Endothelial cell of umbilical vein (primary cell): ENCODE data around the gene STIM1. TPM values are rescaled to one million over a fixed set of nuclear protein-coding genes. Genes with fewer than 3 reads are reported as not detected.

Experiments used
- BruUV-seq: library from RNA; stranded (reverse); fragments of 400-500 nt; replicated peaks from 2 replicates; lab custom pipeline; 2021; lab: Mats Ljungman, UMichigan
- CTCF ChIA-PET: fragments of 300-600, 350-600 bp; sonication (Branson Sonifier 250); formaldehyde crosslinking; loops from one replicate; lab custom pipeline; 2021; ENCODE audit warnings: antibody characterized with exemption, inconsistent platforms; lab: Charles Lee
- POLR2A ChIA-PET: fragments of 300-600, 350-600 bp; sonication (Branson Sonifier 250); formaldehyde crosslinking; loops from one replicate; lab custom pipeline; 2021; ENCODE audit warnings: antibody characterized with exemption, inconsistent platforms; lab: Charles Lee
- DNase-seq: peaks from one replicate; pipeline ENCODE4 v3.0.0-alpha.2; 2011; ENCODE audit warnings: low read depth, low spot score
- FAIRE-seq: peaks from 2 replicates; lab custom pipeline; 2011; peaks lifted over from hg19 to GRCh38; lab: Jason Lieb, UNC
- H2AFZ ChIP-seq: 2 replicates; pipeline ENCODE4 v1.6.0; 2012; ENCODE audit warnings: low read depth, low read length, control low read depth, inconsistent platforms
- H3K27ac ChIP-seq: 2 replicates; pipeline ENCODE4 v1.5.1; 2011; ENCODE audit warnings: low read depth, mild to moderate bottlenecking, control low read depth, low read length, moderate library complexity; ENCODE audit not compliant: insufficient read depth
- H3K27me3 ChIP-seq, 2 experiments: 2 replicates each; pipeline versions ENCODE4 v1.6.0 to v1.6.1; 2011; ENCODE audit warnings: low read length in 2 of 2, mixed read lengths in 1 of 2; ENCODE audit not compliant: control insufficient read depth in 2 of 2, insufficient read depth in 2 of 2
- H3K36me3 ChIP-seq, 2 experiments: 2 replicates in 1 of 2; 3 replicates in 1 of 2; pipeline ENCODE4 v1.5.1; 2011; ENCODE audit warnings: low read length in 2 of 2, mild to moderate bottlenecking in 1 of 2, moderate library complexity in 1 of 2; ENCODE audit not compliant: control insufficient read depth in 2 of 2, insufficient read depth in 2 of 2; ENCODE audit errors: extremely low read depth in 1 of 2
- H3K4me1 ChIP-seq: 3 replicates; pipeline ENCODE4 v1.5.1; 2011; ENCODE audit warnings: mild to moderate bottlenecking, low read length; ENCODE audit not compliant: control insufficient read depth, insufficient read depth; ENCODE audit errors: extremely low read depth
- H3K4me2 ChIP-seq: 2 replicates; pipeline ENCODE4 v1.6.1; 2011; ENCODE audit warnings: low read length, control low read depth, mixed read lengths; ENCODE audit not compliant: insufficient read depth
- H3K4me3 ChIP-seq, 3 experiments: fragments of 200-600 bp in 1 of 3; sonication (generic), shearing (Covaris generic) in 1 of 3; replicated peaks in 1 of 3; 2 replicates each; pipeline ENCODE4 v1.5.1; 2011 to 2016; ENCODE audit warnings: control low read depth in 3 of 3, low read length in 3 of 3, mild to moderate bottlenecking in 2 of 3, inconsistent platforms in 1 of 3, low read depth in 1 of 3, moderate library complexity in 1 of 3; ENCODE audit not compliant: insufficient read depth in 1 of 3
- H3K79me2 ChIP-seq: 2 replicates; pipeline ENCODE4 v1.6.0; 2012; ENCODE audit warnings: low read length, inconsistent platforms; ENCODE audit not compliant: control insufficient read depth, insufficient read depth
- H3K9ac ChIP-seq: replicated peaks from 2 replicates; pipeline ENCODE3; 2011; ENCODE audit warnings: low read length, control low read depth; ENCODE audit not compliant: insufficient read depth; ENCODE audit errors: extremely low read depth
- H3K9me1 ChIP-seq: replicated peaks from 3 replicates; pipeline ENCODE4 v1.6.0; 2011; ENCODE audit warnings: mild to moderate bottlenecking, low read length; ENCODE audit not compliant: control insufficient read depth, insufficient read depth; ENCODE audit errors: extremely low read depth
- H3K9me3 ChIP-seq: replicated peaks from 2 replicates; pipeline ENCODE4 v1.5.1; 2012; ENCODE audit warnings: low read length, inconsistent platforms; ENCODE audit not compliant: control insufficient read depth, insufficient read depth
- H4K20me1 ChIP-seq: replicated peaks from 2 replicates; pipeline ENCODE3; 2011; ENCODE audit warnings: mild to moderate bottlenecking, low read length; ENCODE audit not compliant: control insufficient read depth, insufficient read depth; ENCODE audit errors: extremely low read depth
- FOS ChIP-seq: IDR thresholded peaks from 2 replicates; pipeline ENCODE4 v1.6.1; 2011; ENCODE audit warnings: mild to moderate bottlenecking, low read length, moderate library complexity, borderline replicate concordance; ENCODE audit not compliant: insufficient read depth
- GATA2 ChIP-seq: IDR thresholded peaks from 2 replicates; pipeline ENCODE4 v1.7.0; 2011; ENCODE audit warnings: low read depth, mild to moderate bottlenecking, moderate library complexity, mixed read lengths, low read length; ENCODE audit not compliant: insufficient read length, insufficient read depth
- JUN ChIP-seq: IDR thresholded peaks from 2 replicates; pipeline ENCODE4 v1.6.1; 2011; ENCODE audit warnings: borderline replicate concordance, low read depth; ENCODE audit not compliant: insufficient read length, insufficient read depth
- POLR2A ChIP-seq: IDR thresholded peaks from 2 replicates; pipeline ENCODE4 v1.6.1; 2012; ENCODE audit warnings: low read depth, mild to moderate bottlenecking, control low read depth, low read length
- dilution Hi-C: fragments of 300-500 bp; cut with MboI; formaldehyde crosslinking; loops from one replicate; pipeline ENCODE4 v1.15.0; 2019; ENCODE audit warnings: low sequenced_read_pairs; ENCODE audit not compliant: extremely low pct_ligation_motif_present
- intact Hi-C: fragments of 100-400 bp; cut with micrococcal nuclease; formaldehyde crosslinking; loops from one replicate; pipeline ENCODE4 v1.10.0; 2022
- polyA plus RNA-seq, 4 experiments: library from polyadenylated mRNA; depleted of rRNA in 3 of 4; stranded (reverse) in 3 of 4; unstranded in 1 of 4; fragments of >200 nt; gene quantifications; 2 replicates each; pipeline versions ENCODE4 v1.2.1 to v1.2.3, GENCODE V29; 2011 to 2012; ENCODE audit warnings: missing spikeins in 1 of 4
- total RNA-seq: library from RNA; stranded (reverse); gene quantifications from 2 replicates; pipeline ENCODE4 v1.2.3, GENCODE V29; 2021

The STIM1 gene
- total and polyA plus RNA-seq, 2 donors (not counting 3 experiments of a cell fraction or from before 2014, with no cell fraction given): 32.7 to 33.4 TPM

DNA sequence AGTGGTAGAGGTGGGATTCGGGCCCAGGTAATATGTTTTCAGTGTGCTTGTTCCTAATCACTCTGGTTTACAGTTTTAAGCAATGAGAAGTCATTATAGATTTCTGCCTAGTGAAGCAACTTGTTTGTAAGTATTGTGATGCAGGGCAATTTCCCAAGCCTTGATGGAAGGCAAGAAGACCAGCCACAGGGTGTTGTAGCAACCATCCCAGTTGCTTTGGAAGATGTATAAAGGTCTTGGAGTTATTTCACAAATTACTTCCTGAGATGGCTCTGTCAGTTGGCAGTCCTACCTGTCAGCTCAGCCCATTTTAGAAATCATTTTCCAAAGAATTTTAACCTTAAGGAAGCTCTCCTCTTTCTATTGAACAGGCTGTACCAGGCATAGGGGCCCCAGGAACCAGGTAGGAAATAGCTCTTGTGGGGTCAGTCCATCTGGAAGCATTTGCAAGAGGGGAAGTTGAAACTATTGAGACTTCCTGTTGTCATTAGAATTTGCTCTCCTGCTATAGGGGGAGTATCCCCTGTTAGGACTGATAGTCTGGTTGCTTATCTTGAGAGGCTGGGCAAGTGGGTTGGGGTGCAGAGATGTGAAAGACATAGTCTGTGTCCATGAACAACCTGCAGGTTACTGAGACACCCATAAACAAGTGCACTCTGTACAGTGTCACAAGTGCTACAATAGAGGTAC, 47.9 kb downstream of the STIM1 start:
- Histone ChIP-seq H4K20me1 (no peaks in the 10 kb centered on the region), H3K9me3 (no peaks in the 10 kb centered on the region), H3K4me3 (no peak overlapping the region), H3K27ac (no peak overlapping the region), H3K36me3 (no peaks in the 10 kb centered on the region), H3K27me3 (no peaks in the 10 kb centered on the region), H3K9ac (no peak overlapping the region), H3K4me1 (peaks cover 4% of the 10 kb centered on the region), H2AFZ (no peak overlapping the region), H3K79me2 (peaks cover 2% of the 10 kb centered on the region), H3K9me1 (no peaks in the 10 kb centered on the region), H3K4me2 (no peak overlapping the region)
- dilution Hi-C loops (no loop called here), intact Hi-C loops (no loop called here)
- TF ChIP-seq POLR2A (no peak), FOS (no peak)
- DNase-seq: no peak
- FAIRE-seq: peak; percentile 52
- CTCF ChIA-PET: interaction anchor here (1.2 to 1.5 kb wide), 3 partner anchors 11 to 54 kb away, joined by 4 to 8 read pairs (median 4); partner anchors contain the start of gene STIM1
- no TSS peak for BruUV-seq
- POLR2A ChIA-PET: no interaction called here

DNA sequence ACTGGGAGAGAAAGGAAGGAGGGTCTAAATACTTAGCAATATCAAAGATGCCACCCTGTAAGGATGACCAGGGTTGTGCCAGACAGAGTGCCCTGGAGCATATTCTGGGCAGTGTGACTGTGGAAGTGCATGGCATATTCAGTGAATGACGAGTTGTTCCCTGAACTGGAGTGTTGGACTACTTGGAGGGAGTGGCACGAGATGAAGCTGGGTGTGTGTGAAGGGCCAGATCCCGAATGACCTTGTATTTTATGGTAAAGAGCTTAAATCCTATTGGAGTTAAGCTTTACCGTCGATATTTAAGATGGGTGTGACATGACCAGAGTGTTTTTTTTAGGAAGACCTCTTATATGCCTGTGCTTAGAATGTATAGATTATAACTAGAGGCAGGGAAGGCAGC, 48.8 kb downstream of the STIM1 start:
- Histone ChIP-seq H3K4me3 (no peak overlapping the region), H3K4me1 (peaks cover 4% of the 10 kb centered on the region), H3K4me2 (no peak overlapping the region), H3K9ac (no peak overlapping the region), H3K9me3 (no peaks in the 10 kb centered on the region), H3K27ac (no peak overlapping the region), H3K36me3 (no peaks in the 10 kb centered on the region), H3K9me1 (no peaks in the 10 kb centered on the region), H3K79me2 (peaks cover 2% of the 10 kb centered on the region), H2AFZ (no peak overlapping the region), H4K20me1 (no peaks in the 10 kb centered on the region), H3K27me3 (no peaks in the 10 kb centered on the region)
- no peak for FAIRE-seq
- DNase-seq: no peak
- BruUV-seq: no TSS peak
- dilution Hi-C loops (no loop called here), intact Hi-C loops (no loop called here)
- ChIA-PET CTCF (interaction anchor here (2.3 kb wide), 1 partner anchor 49 kb away, joined by 13 read pairs; the partner anchor contains the start of gene STIM1), POLR2A (no interaction called here)
- TF ChIP-seq FOS (no peak), GATA2 (no peak), JUN (no peak)
